GM18909 (cell line): ENCODE results near the gene TEX47.

Source experiments
- ATAC-seq: cut with Tn5 transposase; IDR thresholded peaks from one replicate; pipeline ENCODE4 v1.9.1; 2021; ENCODE audit warnings: mild to moderate bottlenecking; ENCODE audit not compliant: unreplicated experiment, poor library complexity

The TEX47 gene

DNA sequence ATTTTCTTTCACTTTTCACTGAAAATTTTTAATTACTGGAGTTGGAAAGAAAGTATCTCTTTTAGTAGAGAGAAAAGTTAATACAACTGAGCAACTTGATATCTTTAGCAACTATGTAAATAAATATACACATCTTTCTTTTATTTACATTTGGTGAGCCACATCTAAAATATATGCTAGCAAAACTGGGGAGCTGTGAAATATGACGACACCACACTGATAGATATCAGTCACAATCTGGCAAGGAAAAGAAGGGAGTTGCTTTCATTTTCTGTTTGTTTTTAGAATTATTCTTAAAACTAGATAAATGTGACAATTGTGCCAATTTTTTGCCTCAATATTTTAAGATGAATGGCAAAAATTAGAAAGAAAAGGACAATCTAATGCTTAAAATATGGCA lies 38.7 kb downstream of the TEX47 start:
- no peak for ATAC-seq

DNA sequence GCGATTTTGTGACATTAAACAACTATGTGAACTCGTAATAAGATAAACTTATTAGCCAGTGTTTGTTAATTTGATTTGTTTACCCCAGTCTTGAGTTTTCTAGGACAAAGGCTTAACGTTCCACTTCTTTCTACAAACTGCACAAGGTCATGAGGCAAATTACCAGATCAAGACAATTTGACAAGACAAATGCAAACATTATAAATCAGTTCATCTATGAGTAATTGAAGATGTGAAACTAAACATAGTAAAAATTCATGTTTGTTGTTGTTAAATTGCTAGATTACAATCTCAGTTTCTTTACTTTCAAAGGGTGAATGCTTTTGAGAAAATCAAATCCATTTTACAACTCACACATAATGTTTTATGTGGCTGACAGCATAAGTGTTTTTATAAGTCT lies 49.4 kb downstream of the TEX47 start:
- ATAC-seq: no peak
